Keratinocyte (primary cell): ENCODE data around the gene RFX8. TPM values are rescaled to one million over a fixed set of nuclear protein-coding genes. Genes with fewer than 3 reads are reported as not detected.

Experiments used
- DNase-seq: peaks from one replicate; pipeline ENCODE4 v3.0.0-alpha.2; 2011; ENCODE audit warnings: low read depth, missing footprints, low spot score
- FAIRE-seq: peaks from 2 replicates; lab custom pipeline; 2011; peaks lifted over from hg19 to GRCh38; lab: Jason Lieb, UNC
- H2AFZ ChIP-seq: 2 replicates; pipeline ENCODE4 v1.6.0; 2012; ENCODE audit warnings: low read length, control low read depth, inconsistent platforms; ENCODE audit not compliant: control insufficient read depth
- H3K27ac ChIP-seq: 2 replicates; pipeline ENCODE4 v1.5.1; 2011; ENCODE audit warnings: low read length; ENCODE audit not compliant: control insufficient read depth, insufficient read depth
- H3K27me3 ChIP-seq: 3 replicates; pipeline ENCODE4 v1.6.0; 2011; ENCODE audit warnings: low read length; ENCODE audit not compliant: control insufficient read depth, insufficient read depth; ENCODE audit errors: extremely low read depth
- H3K36me3 ChIP-seq, 2 experiments: 2 replicates in 1 of 2; 3 replicates in 1 of 2; pipeline ENCODE4 v1.5.1; 2011; ENCODE audit warnings: low read length in 2 of 2, mild to moderate bottlenecking in 1 of 2; ENCODE audit not compliant: control insufficient read depth in 2 of 2, insufficient read depth in 2 of 2; ENCODE audit errors: extremely low read depth in 1 of 2
- H3K4me1 ChIP-seq: 3 replicates; pipeline ENCODE4 v1.5.1; 2011; ENCODE audit warnings: low read length; ENCODE audit not compliant: control insufficient read depth, insufficient read depth; ENCODE audit errors: extremely low read depth
- H3K4me2 ChIP-seq: 3 replicates; pipeline ENCODE4 v1.6.0; 2011; ENCODE audit warnings: low read depth, low read length; ENCODE audit not compliant: control insufficient read depth, insufficient read depth; ENCODE audit errors: extremely low read depth
- H3K4me3 ChIP-seq, 3 experiments: fragments of 200-600 bp in 1 of 3; sonication (generic) in 1 of 3; 2 replicates in 2 of 3; 3 replicates in 1 of 3; pipeline ENCODE4 v1.5.1; 2011 to 2016; ENCODE audit warnings: low read length in 3 of 3, mild to moderate bottlenecking in 3 of 3, control low read depth in 2 of 3, inconsistent platforms in 1 of 3, low read depth in 1 of 3, mixed read lengths in 1 of 3, mixed run types in 1 of 3, moderate library complexity in 1 of 3; ENCODE audit not compliant: control insufficient read depth in 2 of 3, insufficient read depth in 2 of 3; ENCODE audit errors: extremely low read depth in 1 of 3
- H3K79me2 ChIP-seq: 2 replicates; pipeline ENCODE4 v1.6.0; 2012; ENCODE audit warnings: low read length; ENCODE audit not compliant: control insufficient read depth, insufficient read depth
- H3K9ac ChIP-seq: 3 replicates; pipeline ENCODE4 v1.6.0; 2011; ENCODE audit warnings: low read length; ENCODE audit not compliant: control insufficient read depth, insufficient read depth; ENCODE audit errors: extremely low read depth
- H3K9me1 ChIP-seq: 3 replicates; pipeline ENCODE4 v1.6.0; 2011; ENCODE audit warnings: low read length; ENCODE audit not compliant: control insufficient read depth, insufficient read depth; ENCODE audit errors: extremely low read depth
- H3K9me3 ChIP-seq: 2 replicates; pipeline ENCODE4 v1.5.1; 2012; ENCODE audit warnings: low read depth, low read length; ENCODE audit not compliant: control insufficient read depth
- H4K20me1 ChIP-seq: 3 replicates; pipeline ENCODE4 v1.6.0; 2011; ENCODE audit warnings: low read length; ENCODE audit not compliant: control insufficient read depth, insufficient read depth; ENCODE audit errors: extremely low read depth
- CTCF ChIP-seq, 3 experiments: IDR thresholded peaks in 1 of 3; conservative IDR thresholded peaks in 1 of 3; optimal IDR thresholded peaks in 1 of 3; 2 replicates in 2 of 3; 3 replicates in 1 of 3; pipeline versions ENCODE3 to v1.5.1; 2011; ENCODE audit warnings: low read length in 3 of 3, mild to moderate bottlenecking in 3 of 3, moderate library complexity in 2 of 3, control low read depth in 1 of 3, inconsistent platforms in 1 of 3; ENCODE audit not compliant: insufficient read depth in 2 of 3; ENCODE audit errors: extremely low read depth in 1 of 3
- EZH2 ChIP-seq: IDR thresholded peaks from one replicate; pipeline ENCODE4 v1.6.1; 2012; ENCODE audit warnings: inconsistent platforms, mild to moderate bottlenecking, low read length, moderate library complexity
- dilution Hi-C: fragments of 300-500 bp; cut with MboI; formaldehyde crosslinking; loops from one replicate; pipeline ENCODE4 v1.7.0; 2020; ENCODE audit warnings: low sequenced_read_pairs; ENCODE audit not compliant: extremely low pct_ligation_motif_present
- polyA plus RNA-seq, 5 experiments: library from polyadenylated mRNA; depleted of rRNA in 3 of 5; stranded (reverse) in 3 of 5; stranded (forward) in 1 of 5; unstranded in 1 of 5; fragments of >200 nt; gene quantifications; 1 replicate in 1 of 5; 2 replicates in 3 of 5; 3 replicates in 1 of 5; pipeline versions ENCODE4 v1.2.1 to v1.2.3, GENCODE V29; 2011 to 2012; ENCODE audit warnings: missing spikeins in 2 of 5, low read depth in 1 of 5, low replicate concordance in 1 of 5

Gene RFX8
- polyA plus RNA-seq, 1 donor (not counting 4 experiments of a cell fraction or from before 2014, with no cell fraction given): 0.05 TPM

- no peaks in the 10 kb centered on the region for H3K9me1 ChIP-seq
- H3K9ac ChIP-seq: peak overlapping the region; percentile 2
- H2AFZ ChIP-seq: no peak overlapping the region
- no peaks in the 10 kb centered on the region for H3K79me2 ChIP-seq
- H4K20me1 ChIP-seq: no peaks in the 10 kb centered on the region
- no peak overlapping the region for H3K4me3 ChIP-seq
- peaks cover 8% of the 10 kb centered on the region for H3K9me3 ChIP-seq
- H3K4me2 ChIP-seq: peak overlapping the region; percentile 69
- dilution Hi-C loops: no loop called here
- no peaks in the 10 kb centered on the region for H3K36me3 ChIP-seq
- H3K4me1 ChIP-seq: peaks cover 51% of the 10 kb centered on the region
- H3K27me3 ChIP-seq: no peaks in the 10 kb centered on the region
- no peak for FAIRE-seq
- peak overlapping the region; percentile 72 for H3K27ac ChIP-seq
- peak; percentile 19 for DNase-seq
- TF ChIP-seq EZH2 (no peak), CTCF (optimal IDR thresholded peaks at IDR 0.05 in 1 of 3, IDR thresholded peaks at IDR 0.05 in 1 of 3, conservative IDR thresholded peaks at IDR 0.05 in 1 of 3; ENCODE audit: extremely low read depth in 1 of 3, insufficient read depth in 2 of 3, low read length in 3 of 3) (no peak)
Measured at GRCh38 chr2:101517758-101518271, 42.9 kb upstream of the RFX8 start.

DNA sequence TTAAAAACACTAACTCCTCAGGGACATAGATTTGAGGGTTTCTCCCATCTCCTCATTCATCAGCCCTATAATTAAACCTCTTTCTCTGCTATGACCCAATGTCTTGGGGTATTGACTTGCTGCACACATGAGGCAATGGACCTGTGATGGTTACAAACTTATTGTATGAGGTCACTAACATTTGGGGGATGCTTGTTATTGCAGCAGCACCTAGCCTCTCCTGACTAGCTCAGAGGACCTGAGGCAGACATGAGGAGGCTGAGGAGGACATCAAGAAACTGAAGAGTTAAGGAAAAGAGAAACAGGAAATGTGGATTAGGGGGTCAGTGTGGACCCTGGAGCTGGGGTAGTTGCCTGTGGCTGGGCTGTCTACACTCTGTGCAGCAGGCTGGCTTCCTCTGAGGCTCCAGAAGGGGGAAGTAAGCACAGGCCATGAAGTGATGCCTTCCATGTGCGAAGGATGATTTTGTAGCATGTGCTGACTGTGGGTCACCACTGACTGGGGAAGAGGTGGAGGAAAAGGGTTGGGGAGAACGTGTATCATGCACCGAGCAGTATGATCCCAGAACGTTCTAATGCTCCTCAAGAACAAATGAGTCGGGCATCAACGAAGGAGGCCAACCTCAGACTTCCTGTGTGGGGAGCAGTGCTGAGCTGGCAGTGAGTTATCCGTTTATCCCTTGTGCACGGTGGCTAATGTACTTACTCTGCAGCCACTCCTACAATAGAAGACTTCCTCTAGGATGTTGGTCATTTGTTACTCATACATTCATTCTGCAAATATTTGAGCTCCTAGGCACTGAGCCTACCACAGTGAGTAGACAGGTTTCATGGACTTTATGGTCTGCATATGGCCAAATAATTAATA, 42.1 kb upstream of the RFX8 start:
- Histone ChIP-seq H3K79me2 (no peaks in the 10 kb centered on the region), H2AFZ (no peak overlapping the region), H3K4me3 (no peak overlapping the region), H4K20me1 (no peaks in the 10 kb centered on the region), H3K9ac (peak overlapping the region; percentile 14), H3K27ac (peak overlapping the region; percentile 73), H3K27me3 (no peaks in the 10 kb centered on the region), H3K36me3 (no peaks in the 10 kb centered on the region), H3K9me3 (peaks cover 8% of the 10 kb centered on the region), H3K4me1 (peaks cover 46% of the 10 kb centered on the region), H3K4me2 (peak overlapping the region; percentile 69), H3K9me1 (no peaks in the 10 kb centered on the region)
- TF ChIP-seq EZH2 (no peak), CTCF (optimal IDR thresholded peaks at IDR 0.05 in 1 of 3, IDR thresholded peaks at IDR 0.05 in 1 of 3, conservative IDR thresholded peaks at IDR 0.05 in 1 of 3; ENCODE audit: extremely low read depth in 1 of 3, insufficient read depth in 2 of 3, low read length in 3 of 3) (peak in 1 of 3 experiments; percentile 5)
- peak; percentile 98 for FAIRE-seq
- dilution Hi-C loops: no loop called here
- DNase-seq: peak; percentile 90
